GM12892 (cell line): ENCODE data around the gene CRKL.
"Not testable (repeated sequence)": the region's sequence is repeated elsewhere in the genome, so short reads cannot be mapped to it uniquely, and the experiment has no call there.

Experiments used
- POLR2A ChIP-seq: IDR thresholded peaks from 2 replicates; pipeline ENCODE4 v1.6.1; 2011; ENCODE audit warnings: low read depth, low read length, control low read depth
- POLR2AphosphoS5 ChIP-seq: IDR thresholded peaks from 2 replicates; pipeline ENCODE4 v1.6.1; 2011; ENCODE audit warnings: low read depth, low read length, control low read depth
- TAF1 ChIP-seq: IDR thresholded peaks from 2 replicates; pipeline ENCODE4 v1.6.1; 2011; ENCODE audit warnings: low read depth, mild to moderate bottlenecking, control low read depth, low read length, borderline replicate concordance

DNA sequence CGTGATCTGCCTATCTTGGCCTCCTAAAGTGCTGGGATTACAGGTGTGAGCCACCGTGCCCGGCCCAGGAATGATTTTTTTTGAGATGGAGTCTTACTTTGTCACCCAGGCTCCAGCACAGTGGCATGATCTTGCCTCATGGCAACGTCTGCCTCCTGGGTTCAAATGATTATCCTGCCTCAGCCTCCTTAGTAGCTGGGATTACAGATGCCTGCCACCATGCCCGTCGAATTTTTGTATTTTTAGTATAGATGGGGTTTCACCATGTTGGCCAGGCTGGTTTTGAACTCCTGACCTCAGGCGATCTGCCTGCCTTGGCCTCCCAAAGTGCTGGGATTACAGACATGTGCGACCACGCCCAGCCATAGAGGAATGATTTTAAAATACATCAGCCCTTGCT lies 17.8 kb downstream of the CRKL start:
- TF ChIP-seq POLR2AphosphoS5, POLR2A, TAF1: not testable (repeated sequence)
